Measurements from ENCODE around the gene C12orf42.

C12orf42 gene

DNA sequence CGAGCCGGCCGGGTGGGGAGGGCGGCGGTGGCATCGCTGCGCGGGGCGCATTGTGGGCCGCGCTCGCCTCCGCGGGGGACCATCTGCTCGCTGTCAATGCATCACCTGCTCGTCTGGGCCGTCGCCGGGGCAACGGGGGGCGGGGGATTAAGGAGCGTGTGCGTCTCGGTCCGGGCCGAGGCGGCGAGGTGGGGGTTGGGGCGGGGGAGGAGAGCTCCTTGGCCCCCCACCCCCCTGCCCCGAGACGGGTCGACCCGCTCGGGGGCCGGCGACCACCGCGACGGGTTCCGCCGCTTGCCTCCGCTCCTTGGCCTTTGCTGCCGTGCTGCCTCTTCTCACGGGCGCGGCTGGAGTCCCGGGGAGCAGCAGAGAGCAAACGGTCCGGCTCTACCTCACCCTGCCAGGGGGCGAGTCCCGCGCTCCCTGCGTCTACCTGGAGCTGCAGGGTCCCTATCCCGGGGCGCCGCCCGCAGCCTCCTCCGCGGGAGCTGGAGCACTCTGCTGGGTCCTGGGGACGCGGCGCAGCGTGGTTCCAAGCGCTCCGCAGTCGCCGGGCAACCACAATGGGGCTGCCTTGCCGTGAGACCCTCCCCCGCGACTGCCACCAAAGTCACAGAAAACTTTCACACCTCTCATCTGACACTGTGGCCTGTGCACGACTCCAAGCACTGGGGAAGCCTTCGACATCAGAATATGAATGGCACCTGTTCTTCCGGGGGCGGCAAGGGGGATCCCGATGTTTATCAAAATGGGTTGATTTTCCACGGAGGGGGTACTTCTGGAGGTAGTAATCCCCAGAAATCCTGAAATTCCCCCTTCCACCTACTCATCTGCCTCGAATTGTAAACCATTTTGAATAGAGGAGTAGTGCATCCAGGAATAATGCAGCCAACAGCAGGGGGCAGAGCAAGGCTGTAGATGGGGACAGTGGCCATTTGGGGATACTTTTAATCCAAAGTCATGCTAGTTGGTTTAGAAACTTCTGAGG is at the start of gene C12orf42:
TSS of gene C12orf42 (minus strand) at position 500 of the 988 bp plus-strand sequence. CDS start 17,542 bp downstream, outside the sequence.
- DNase-seq (ENCODE audit: low read depth), result no peak

DNA sequence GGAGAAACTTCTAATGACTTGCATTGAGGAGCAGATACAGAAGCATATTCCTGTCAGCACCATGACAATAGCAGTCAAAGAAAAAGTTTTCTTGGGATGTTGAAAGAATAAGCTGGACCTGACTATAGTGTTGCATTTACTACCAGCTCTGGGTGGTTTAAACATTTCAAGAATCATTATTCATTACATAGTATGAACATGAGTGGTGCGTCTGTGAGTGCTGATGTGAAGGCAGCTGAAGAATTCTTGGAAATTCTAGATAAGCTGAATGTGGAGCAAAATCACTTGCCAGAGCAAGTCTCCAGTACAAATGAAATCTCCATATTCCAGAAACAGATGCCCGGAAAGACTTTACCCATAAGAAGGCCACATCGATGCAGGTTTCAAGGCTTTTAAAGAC is 46.3 kb upstream of the C12orf42 start:
- no peak for DNase-seq (ENCODE audit: low read depth)

DNA sequence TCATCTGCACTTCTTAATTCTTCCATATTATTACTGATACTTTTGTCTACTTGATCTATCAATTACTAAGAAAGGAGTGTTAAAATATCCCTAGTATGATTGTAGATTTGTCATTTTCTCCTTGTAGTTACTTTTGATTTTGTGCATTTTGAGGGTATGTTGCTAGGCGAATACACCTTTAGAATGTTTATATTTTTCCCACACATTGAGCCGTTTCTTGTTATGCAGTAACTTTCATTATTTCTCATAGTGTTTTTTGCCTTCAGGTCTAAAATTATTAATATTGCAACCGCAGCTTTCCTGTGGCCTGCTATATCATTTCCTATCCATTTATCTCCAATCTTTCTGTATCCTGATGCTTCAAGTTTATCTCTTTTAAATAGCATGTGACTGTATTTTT is 44.6 kb upstream of the C12orf42 start:
- DNase-seq (ENCODE audit: low read depth), result no peak

DNA sequence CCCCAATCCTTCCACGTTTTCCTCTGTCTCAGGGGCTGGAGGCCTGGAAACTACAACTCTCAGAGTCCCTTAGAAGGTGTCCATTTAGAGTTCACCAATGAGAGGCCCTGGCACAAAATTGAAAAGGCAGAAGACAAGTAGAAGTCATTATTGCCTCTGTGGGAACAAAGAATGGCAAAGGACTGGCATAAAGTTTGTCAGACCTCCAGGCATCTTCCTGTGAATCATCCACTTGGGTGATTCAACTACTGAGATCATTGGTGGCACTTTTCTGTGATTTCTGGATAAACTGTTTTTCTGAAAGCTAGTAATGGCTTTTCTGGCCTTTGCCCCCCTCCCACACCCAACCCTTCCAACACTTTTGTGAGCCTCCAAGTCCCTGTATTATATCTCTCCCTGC is 42.6 kb upstream of the C12orf42 start:
- no peak for DNase-seq (ENCODE audit: low read depth)

DNA sequence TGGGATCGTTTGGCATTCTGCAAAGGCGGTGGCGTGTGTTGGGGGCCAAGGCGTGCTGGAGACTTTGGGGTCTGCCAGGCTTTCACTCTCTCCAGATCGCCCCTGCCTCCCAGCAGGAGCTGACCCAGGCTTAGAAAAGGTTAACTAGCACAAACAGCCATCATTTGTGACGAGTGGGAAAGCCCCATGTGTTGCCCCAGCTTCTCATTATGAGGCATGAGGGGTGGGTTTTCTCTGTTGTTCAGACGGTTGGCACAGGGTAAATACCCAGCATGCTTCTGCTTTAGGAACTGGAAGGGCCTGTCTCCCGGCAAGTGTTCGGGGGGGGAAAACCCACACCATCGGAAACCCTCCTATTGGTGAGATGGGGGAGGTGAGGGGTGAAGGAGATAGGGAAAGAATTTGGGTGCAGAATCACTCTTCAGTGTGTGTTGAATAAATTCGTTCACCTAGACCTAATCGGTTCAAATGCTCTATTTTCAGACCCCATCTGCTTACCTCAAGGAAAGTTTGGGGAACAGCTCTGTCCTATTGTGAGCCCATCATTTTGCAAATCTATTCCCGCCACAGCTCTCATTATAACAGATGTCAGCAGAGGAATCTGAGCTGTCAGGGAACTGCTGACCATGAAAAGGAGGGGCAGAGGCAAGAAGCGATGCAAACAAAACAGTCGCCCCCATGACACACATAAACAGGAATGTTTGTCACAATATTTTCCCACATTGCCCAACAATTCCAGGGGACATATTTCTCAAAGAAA is 34.7 kb upstream of the C12orf42 start:
- no peak for DNase-seq (ENCODE audit: low read depth)

DNA sequence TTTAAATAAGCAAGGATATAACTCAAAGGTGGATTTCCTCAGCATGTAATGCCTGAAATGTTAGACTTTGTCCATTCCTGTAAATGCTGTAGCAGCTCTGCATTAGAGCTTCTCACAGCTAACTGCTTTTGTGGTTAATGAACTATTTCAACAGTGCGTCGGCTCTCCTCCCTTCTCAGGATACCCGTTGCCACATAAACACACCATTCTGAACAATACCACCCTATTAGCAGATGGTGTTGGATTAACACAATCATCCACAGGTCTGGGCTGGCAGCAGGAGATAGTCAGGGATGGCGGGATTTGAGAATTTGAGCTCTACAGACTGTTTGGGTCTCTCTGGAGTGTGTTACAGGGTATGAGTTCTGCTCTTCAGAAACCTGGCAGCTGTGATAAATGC is 33.5 kb upstream of the C12orf42 start:
- no peak for DNase-seq (ENCODE audit: low read depth)

DNA sequence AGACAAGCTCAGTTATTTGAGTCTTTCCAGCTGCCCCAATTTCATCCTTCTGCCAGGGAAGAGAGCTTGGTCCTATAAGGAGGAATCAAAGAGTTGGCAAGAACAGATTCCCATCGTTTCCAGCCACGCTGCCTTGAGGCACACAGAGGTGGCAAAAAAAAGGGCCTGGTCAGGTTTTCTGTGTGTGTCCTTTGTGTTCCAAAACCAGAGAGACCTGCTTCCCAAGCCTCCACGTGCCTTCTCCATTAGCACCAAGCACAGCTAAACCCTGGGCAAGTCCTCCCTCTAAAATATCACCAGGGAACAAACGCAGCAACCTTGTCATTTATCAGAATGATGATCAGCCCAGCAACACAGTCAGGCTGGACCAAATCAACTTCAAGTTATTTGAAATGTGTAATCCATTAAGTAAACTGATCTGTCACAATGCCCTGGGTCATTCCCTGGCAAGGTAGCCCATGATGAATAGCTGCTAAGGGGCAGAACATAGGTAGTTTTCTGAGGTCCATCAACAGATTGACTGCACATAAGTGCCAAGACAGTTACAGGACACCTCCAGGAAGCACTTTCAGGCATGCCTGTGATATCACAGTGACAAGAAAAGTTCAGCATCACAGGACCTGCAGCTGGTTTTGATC is 28.6 kb upstream of the C12orf42 start:
- no peak for DNase-seq (ENCODE audit: low read depth)

DNA sequence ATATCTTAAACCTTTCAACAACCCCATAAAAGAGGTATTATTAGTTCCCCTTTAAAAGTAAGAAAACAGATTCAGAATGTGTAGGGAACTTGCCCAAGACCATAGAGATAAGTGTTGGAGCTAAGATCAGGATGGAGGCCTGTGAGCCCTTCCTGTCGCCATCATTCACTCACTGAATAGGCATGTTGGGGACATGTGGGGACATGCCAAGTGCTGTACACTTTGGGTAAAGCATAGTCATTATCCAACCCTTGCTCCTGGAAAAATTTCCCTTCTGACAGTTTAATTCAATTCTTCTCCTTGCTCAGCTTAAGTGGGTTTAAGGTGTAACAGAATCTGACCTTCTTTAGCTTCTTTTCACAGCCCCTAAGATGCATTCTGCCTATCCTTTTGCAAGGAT is 28.0 kb upstream of the C12orf42 start:
- DNase-seq (ENCODE audit: low read depth), result no peak

DNA sequence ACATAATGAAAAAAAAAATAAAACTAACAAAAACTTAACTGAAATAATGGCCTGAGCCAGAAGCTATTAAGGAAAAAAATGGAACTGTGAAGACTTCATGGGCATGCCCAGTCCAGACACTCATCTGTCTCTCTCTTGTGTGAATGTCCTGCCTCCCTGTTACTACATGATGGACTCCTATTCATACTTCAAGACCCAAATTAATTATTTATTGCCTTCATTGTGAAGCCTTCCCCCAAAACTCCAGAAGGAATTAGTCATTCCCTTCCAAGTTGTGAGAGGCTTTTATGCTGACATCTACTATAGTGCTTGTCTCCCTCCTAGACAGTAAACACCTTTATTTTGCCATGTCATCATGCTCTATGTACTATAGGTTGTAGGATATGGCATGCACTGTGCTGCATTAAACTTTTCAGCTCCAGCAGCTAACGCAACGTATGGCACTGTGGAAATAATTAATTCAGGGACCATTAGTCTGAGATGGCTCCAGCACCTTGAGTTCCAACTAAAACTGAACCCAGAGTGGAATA is 25.0 kb upstream of the C12orf42 start:
- DNase-seq (ENCODE audit: low read depth), result no peak

DNA sequence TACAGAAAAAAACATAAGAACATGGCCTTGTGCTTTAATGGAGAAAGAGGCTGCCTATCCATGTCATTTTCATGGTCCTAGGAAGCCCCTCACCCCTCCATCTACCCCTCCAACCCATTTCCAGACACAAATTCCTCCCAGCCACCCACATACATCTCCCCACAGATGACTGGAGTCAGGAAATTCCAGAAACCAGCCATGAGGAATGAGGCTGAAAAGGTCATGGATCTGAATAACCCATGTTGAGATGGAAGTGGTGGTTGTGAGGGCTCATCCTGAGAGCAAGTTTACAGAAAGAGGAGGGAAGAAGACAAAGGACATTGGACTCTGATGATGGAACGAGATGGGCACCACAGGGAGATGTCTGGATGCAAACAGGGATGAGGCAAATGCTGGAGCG is 23.9 kb upstream of the C12orf42 start:
- DNase-seq (ENCODE audit: low read depth), result no peak

DNA sequence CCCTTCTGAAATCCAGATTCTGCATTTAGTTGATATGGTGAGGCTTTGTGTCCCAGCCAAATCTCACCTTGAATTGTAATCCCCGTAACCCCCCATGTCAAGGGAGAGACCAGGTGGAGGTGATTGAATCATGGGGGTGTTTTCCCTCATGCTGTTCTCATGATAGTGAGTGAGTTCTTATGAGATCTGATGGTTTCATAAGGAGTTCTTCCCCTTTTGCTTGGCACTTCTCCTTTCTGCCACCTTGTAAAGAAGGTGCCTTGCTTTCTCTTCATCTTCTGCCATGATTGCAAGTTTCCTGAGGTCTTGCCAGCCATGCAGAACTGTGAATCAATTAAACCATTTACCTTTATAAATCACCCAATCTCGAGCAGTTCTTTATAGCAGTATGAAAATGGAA is 23.1 kb upstream of the C12orf42 start:
- DNase-seq (ENCODE audit: low read depth), result no peak

DNA sequence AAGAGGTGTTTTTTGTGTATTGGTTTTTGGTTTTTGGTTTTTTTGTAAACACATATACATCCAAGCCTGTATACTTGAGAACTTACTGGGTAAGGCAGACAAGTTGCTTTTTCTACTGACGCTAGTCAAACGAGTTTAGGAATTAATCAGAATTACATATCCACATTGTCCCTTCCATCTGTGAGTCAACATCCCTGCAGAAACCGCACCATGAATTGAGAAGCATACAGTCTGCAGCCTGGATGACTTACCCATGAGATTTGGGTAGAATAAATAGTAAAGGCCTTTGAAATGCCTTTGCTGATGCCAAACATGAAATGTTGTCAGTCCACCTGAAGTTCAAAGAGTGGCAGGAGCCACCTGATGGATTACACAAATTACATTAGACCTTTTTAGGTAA is 21.4 kb upstream of the C12orf42 start:
- no peak for DNase-seq (ENCODE audit: low read depth)

DNA sequence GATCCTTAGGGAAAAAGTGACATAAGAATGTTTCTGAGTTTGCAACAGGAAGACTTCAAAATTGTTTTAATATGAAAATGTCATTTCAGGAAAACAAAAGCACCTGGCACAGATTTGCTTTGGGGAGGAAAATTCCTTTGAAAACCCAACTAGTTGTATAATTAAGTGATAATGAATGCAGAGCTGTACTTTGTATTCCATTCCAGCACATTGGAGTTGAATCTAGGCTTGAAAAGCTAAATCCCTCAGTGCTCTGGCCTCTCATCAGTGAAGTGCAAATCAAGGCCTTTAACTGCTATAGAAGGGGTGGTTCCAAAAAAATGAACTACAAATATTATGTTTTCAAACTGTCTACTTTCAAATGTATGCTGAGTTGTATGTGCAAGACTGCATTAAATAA is 19.6 kb upstream of the C12orf42 start:
- DNase-seq (ENCODE audit: low read depth), result no peak

DNA sequence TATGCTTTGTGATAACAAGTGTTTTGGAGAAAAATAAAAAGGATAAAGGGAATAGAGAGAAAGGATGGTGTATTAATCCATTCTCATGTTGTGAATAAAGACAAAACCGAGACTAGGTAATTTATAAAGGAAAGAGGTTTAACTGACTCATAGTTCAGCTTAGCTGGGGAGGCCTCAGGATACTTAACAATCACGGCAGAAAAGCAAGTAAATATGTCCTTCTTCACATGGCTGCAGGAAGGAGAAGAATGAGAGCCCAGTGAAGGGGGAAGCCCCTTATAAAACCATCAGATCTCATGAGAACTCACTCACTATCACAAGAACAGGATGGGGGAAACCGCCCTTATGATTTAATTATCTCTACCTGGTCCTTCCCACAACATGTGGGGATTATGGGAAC is 18.1 kb upstream of the C12orf42 start:
- DNase-seq (ENCODE audit: low read depth), result no peak

DNA sequence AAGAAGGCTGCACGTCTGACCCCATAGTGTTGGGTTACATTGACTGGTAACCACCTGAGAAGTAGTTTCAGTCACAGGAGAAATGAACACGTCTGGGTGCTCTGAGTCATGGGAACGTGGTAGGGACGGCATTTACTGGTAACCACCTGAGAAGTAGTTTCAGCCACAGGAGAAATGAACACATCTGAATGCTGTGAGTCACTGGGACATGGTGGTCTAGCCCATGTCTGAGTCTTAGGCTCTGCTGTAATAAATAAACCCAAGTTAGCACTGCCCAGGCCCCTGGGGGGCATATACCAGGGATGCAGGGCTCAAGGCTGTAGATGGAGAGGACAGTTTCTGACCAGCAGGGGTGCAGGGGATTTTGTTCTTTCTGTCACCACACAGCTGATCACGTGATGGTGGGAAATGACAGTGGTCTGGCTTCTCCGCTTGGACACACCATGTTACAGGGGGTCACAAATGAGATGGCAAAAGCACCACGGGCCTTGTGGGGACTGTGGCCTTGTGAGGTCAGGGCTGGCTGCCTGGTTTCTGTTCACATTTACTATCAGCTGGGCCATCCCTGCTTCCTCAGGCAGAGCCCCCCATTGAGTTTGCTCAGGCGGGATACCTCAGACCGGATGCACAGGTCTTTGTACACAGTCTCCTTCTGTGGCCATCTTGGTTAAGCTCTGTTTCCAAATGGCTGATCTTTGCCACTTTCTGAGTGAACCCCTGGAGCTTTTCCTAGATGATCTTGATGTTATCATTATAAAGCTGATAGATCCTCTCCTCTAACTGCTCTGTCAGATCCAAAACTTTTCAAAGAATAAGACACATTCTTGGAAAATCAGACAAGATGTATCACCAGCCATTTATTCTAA is 9.8 kb upstream of the C12orf42 start:
- no peak for DNase-seq (ENCODE audit: low read depth)

DNA sequence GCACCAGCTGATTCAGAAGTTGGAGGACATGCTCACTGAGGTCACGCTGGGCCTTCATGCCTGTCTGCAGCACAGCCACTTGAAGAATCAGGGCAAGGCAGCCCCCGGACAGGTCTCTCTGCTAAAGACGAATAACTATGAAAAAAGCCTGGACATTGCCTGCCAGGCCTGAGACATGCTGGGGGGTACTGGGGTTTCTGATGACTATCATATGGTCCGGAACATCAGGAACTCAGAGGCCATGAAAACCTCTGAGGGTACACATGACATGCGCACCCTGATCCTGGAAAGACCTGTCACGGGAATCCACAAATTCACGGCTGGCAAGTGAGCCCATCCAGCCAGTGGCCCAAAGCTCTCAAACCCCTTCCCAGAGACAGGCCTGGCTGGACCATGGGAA is 8.8 kb upstream of the C12orf42 start:
- no peak for DNase-seq (ENCODE audit: low read depth)

DNA sequence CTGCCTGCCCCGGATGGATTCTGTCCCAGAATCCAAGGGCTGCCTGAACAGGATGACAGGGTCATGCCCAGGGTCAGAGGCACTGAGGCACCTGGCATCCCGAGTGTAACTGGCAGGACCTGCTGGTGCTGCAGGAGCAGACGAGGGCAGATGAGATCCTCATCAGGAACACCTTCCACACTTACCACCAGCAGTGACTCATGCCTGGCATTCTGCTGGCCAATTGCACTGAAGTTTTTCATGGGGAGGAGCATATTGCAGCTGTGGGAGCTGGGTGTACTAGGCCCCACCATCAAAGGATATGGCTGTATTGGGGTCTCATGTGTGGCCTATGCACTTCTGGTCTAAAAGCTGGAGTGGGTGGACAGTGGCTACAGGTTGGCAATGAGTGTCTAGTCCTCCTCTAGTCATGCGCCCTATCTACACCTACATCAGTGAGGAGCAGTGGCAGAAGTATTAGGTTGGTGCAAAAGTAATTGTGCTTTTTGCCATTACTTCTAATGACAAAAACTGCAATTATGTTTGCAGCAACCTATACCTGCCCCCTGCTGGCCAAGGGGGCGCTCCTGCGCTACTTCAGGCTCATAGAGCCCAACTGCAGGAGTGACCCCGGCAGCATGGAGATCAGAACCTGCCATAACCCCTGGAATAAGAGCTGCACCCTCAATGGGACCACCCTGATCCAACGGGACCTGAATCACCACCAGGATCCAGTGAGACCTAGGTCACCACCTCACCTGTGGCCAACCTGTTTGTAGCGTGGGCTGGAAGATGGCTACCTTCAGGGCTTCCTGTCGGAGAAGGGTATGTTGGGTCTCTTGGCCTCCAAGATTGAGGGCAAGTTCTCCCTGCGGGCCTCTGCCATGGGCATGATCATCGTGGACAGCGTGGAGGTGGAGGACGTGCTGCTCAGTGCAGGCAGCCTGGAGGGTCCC is 8.0 kb upstream of the C12orf42 start:
- no peak for DNase-seq (ENCODE audit: low read depth)

DNA sequence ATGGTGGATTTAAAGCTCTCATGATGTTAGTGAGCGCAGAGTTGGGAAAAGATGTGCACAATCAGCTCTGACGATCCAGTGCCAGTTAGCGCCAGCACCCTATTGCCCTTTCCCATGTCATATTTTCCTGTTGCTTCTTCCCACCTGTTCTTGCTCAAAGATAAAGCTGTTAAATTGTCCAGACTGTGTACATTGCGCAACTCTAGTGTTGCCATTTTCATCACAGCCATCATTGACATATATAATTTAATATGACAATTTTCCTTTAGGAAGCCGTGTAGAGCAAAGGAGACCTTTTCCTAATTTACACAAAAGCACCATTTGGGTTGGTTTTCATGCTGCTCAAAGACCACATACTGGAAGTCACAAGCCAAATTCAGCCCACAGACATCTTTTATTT is 5.7 kb upstream of the C12orf42 start:
- no peak for DNase-seq (ENCODE audit: low read depth)

DNA sequence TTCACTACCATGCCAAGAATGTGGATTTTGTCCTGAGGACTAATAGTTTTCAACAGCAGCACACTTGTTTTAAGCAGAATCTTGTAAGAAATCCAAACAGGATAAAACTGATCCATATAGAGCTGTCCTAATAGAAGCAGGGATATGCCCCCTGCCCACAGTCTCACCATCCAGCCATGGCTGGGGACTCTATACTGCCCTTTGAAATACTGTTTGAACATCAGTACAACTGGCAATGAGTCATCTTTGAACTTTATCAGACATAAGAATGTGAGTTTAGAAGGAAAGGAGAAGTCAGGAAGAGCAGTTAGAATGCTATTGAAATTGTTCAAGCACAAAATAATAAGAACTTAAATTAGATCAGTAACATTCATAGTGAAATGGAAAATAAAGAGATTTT is 3.8 kb upstream of the C12orf42 start:
- DNase-seq (ENCODE audit: low read depth), result no peak

DNA sequence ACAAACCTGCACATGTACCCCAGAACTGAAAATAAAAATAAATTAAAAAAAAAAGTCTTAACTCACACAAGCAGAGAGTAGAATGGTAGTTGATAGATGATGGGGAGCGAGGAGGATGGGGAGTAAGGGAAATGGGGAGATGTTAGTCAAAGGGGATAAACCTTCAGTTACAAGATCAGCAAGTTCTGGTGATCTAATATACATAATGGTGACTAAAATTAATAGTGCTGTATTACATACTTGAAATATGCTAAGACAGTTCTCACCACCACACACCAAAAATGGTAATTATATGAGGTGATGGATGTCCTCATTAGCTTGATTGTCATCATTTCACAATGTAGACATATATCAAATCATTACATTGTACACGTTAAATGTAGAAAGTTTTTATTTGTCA is 3.2 kb upstream of the C12orf42 start:
- DNase-seq (ENCODE audit: low read depth), result no peak

Data from T-helper 22 cell (primary cell).